WTC11 (cell line): Measurements from ENCODE around the gene GLT8D1. TPM values are rescaled to one million over a fixed set of nuclear protein-coding genes. Genes with fewer than 3 reads are reported as not detected.

Experiments used
- ATAC-seq: fragments of 200-7000 bp; cut with Tn5 transposase; 2 replicates; pipeline ENCODE4 v1.10.0; 2021; ENCODE audit warnings: mild to moderate bottlenecking, moderate library complexity
- CTCF ChIA-PET: fragments of 300-600 bp; sonication (Branson Sonifier 250); formaldehyde crosslinking; loops from one replicate; lab custom pipeline; 2021; ENCODE audit warnings: antibody characterized with exemption; lab: Charles Lee
- POLR2A ChIA-PET: fragments of 350-600 bp; sonication (Branson Sonifier 250); formaldehyde crosslinking; loops from one replicate; lab custom pipeline; 2021; ENCODE audit warnings: antibody characterized with exemption; lab: Charles Lee
- DNase-seq: peaks from one replicate; pipeline ENCODE4 v3.0.0; 2021; ENCODE audit warnings: low spot score
- H3K27ac Mint-ChIP-seq: 2 replicates; pipeline ENCODE4 v1.8.0; 2021; ENCODE audit warnings: mixed read lengths
- H3K27me3 Mint-ChIP-seq: 2 replicates; pipeline ENCODE4 v1.8.0; 2021; ENCODE audit warnings: low read depth, mild to moderate bottlenecking, moderate library complexity, mixed read lengths
- H3K36me3 Mint-ChIP-seq: 2 replicates; pipeline ENCODE4 v1.8.0; 2021; ENCODE audit warnings: mixed read lengths
- H3K4me1 Mint-ChIP-seq: 2 replicates; pipeline ENCODE4 v1.8.0; 2022; ENCODE audit warnings: mixed read lengths
- H3K4me3 Mint-ChIP-seq: 2 replicates; pipeline ENCODE4 v1.8.0; 2021; ENCODE audit warnings: mild to moderate bottlenecking, moderate library complexity, mixed read lengths
- H3K9me3 Mint-ChIP-seq: 2 replicates; pipeline ENCODE4 v1.8.0; 2021; ENCODE audit warnings: mixed read lengths
- CREB1 ChIP-seq: sonication (generic); formaldehyde crosslinking; IDR thresholded peaks from 2 replicates; pipeline ENCODE4 v1.8.0; 2023; ENCODE audit warnings: mild to moderate bottlenecking, missing genetic modification reagents
- CREM ChIP-seq: sonication (generic); formaldehyde crosslinking; IDR thresholded peaks from 2 replicates; pipeline ENCODE4 v1.8.1; 2022; ENCODE audit warnings: mild to moderate bottlenecking, missing genetic modification reagents, moderate library complexity
- ETV6 ChIP-seq: sonication (generic); formaldehyde crosslinking; IDR thresholded peaks from 2 replicates; pipeline ENCODE4 v1.8.1; 2022; ENCODE audit warnings: mild to moderate bottlenecking, missing genetic modification reagents
- FOXK1 ChIP-seq: sonication (generic); formaldehyde crosslinking; IDR thresholded peaks from 2 replicates; pipeline ENCODE4 v1.8.0; 2022; ENCODE audit warnings: mild to moderate bottlenecking, moderate library complexity, missing genetic modification reagents
- IRF2 ChIP-seq: sonication (generic); formaldehyde crosslinking; IDR thresholded peaks from 2 replicates; pipeline ENCODE4 v1.8.0; 2022; ENCODE audit warnings: low read depth, missing genetic modification reagents, borderline replicate concordance
- NFYB ChIP-seq: sonication (generic); formaldehyde crosslinking; conservative IDR thresholded peaks from 2 replicates; pipeline ENCODE4 v1.8.0; 2022; ENCODE audit warnings: low read depth, missing genetic modification reagents
- TEAD1 ChIP-seq: sonication (generic); formaldehyde crosslinking; IDR thresholded peaks from 2 replicates; pipeline ENCODE4 v1.8.0; 2022; ENCODE audit warnings: mild to moderate bottlenecking, missing genetic modification reagents
- ZNF232 ChIP-seq: sonication (generic); formaldehyde crosslinking; IDR thresholded peaks from 2 replicates; pipeline ENCODE4 v1.8.0; 2022; ENCODE audit warnings: mild to moderate bottlenecking, missing genetic modification reagents
- total RNA-seq: library from RNA; stranded (reverse); gene quantifications from 3 replicates; pipeline ENCODE4 v1.2.3, GENCODE V29; 2021
- TF ChIP-seq, protein P1 (sequence below): sonication (generic); formaldehyde crosslinking; IDR thresholded peaks from 2 replicates; pipeline ENCODE4 v1.8.0; 2022; ENCODE audit warnings: mild to moderate bottlenecking, missing genetic modification reagents
- TF ChIP-seq, protein P2 (sequence below): fragments of 250-450 bp; sonication (Bioruptor Pico); IDR thresholded peaks from 2 replicates; pipeline ENCODE4 v1.9.0; 2021; ENCODE audit warnings: mild to moderate bottlenecking
- TF ChIP-seq, protein P3 (sequence below): sonication (generic); formaldehyde crosslinking; IDR thresholded peaks from 2 replicates; pipeline ENCODE4 v1.8.0; 2022; ENCODE audit warnings: missing genetic modification reagents
- TF ChIP-seq, protein P4 (sequence below): sonication (generic); formaldehyde crosslinking; IDR thresholded peaks from 2 replicates; pipeline ENCODE4 v1.8.0; 2022; ENCODE audit warnings: mild to moderate bottlenecking, missing genetic modification reagents
- TF ChIP-seq, protein P5 (sequence below): sonication (generic); formaldehyde crosslinking; IDR thresholded peaks from 2 replicates; pipeline ENCODE4 v1.8.1; 2023; ENCODE audit warnings: mild to moderate bottlenecking, missing genetic modification reagents, moderate library complexity
- TF ChIP-seq, protein P6 (sequence below): sonication (generic); formaldehyde crosslinking; IDR thresholded peaks from 2 replicates; pipeline ENCODE4 v1.8.0; 2023; ENCODE audit warnings: mild to moderate bottlenecking, missing genetic modification reagents
- TF ChIP-seq, protein P7 (sequence below): sonication (generic); formaldehyde crosslinking; IDR thresholded peaks from 2 replicates; pipeline ENCODE4 v1.8.1; 2023; ENCODE audit warnings: mild to moderate bottlenecking, missing genetic modification reagents, moderate library complexity

The GLT8D1 gene
- total RNA-seq, 1 experiment from 2014 or later: 41.2 TPM

DNA sequence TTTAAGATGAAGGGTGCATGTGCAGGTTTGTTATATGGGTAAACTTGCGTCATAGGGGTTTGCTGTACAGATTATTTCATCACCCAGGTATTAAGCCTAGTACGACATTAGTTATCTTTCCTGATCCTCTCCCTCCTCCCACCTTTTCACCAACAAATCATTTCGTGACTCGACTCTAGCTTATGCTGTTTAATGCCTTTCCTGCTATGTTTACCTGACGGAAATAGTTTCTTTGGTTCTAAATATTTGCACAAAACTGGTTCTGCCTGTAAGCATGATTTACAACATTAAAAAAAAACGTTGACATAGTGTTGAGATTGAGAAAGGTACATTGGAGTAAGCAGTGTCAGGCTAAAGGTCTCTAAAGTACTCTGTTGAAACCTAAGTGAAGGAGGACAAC is 17.3 kb downstream of the GLT8D1 start:
- H3K4me1 Mint-ChIP-seq: peaks cover 25% of the 10 kb centered on the region
- peak overlapping the region; percentile 12; the same call in 1 of the 2 replicates for H3K4me3 Mint-ChIP-seq
- POLR2A ChIA-PET: no interaction called here
- CTCF ChIA-PET: interaction anchor here (0.6 kb wide), 1 partner anchor 218 kb away, joined by 3 read pairs; no protein-coding TSS in a partner anchor
- H3K36me3 Mint-ChIP-seq: peaks cover 72% of the 10 kb centered on the region
- ATAC-seq (no peak), DNase-seq (no peak)
- peak overlapping the region; percentile 78 for H3K27ac Mint-ChIP-seq
- no peak for TF ChIP-seq CREM (CRISPR knock-in tag)
- TF ChIP-seq, protein P1, sequence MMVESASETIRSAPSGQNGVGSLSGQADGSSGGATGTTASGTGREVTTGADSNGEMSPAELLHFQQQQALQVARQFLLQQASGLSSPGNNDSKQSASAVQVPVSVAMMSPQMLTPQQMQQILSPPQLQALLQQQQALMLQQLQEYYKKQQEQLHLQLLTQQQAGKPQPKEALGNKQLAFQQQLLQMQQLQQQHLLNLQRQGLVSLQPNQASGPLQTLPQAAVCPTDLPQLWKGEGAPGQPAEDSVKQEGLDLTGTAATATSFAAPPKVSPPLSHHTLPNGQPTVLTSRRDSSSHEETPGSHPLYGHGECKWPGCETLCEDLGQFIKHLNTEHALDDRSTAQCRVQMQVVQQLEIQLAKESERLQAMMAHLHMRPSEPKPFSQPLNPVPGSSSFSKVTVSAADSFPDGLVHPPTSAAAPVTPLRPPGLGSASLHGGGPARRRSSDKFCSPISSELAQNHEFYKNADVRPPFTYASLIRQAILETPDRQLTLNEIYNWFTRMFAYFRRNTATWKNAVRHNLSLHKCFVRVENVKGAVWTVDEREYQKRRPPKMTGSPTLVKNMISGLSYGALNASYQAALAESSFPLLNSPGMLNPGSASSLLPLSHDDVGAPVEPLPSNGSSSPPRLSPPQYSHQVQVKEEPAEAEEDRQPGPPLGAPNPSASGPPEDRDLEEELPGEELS (CRISPR knock-in tag): no peak
- no peaks in the 10 kb centered on the region; the same call in 1 of the 2 replicates for H3K27me3 Mint-ChIP-seq
- no peaks in the 10 kb centered on the region for H3K9me3 Mint-ChIP-seq

DNA sequence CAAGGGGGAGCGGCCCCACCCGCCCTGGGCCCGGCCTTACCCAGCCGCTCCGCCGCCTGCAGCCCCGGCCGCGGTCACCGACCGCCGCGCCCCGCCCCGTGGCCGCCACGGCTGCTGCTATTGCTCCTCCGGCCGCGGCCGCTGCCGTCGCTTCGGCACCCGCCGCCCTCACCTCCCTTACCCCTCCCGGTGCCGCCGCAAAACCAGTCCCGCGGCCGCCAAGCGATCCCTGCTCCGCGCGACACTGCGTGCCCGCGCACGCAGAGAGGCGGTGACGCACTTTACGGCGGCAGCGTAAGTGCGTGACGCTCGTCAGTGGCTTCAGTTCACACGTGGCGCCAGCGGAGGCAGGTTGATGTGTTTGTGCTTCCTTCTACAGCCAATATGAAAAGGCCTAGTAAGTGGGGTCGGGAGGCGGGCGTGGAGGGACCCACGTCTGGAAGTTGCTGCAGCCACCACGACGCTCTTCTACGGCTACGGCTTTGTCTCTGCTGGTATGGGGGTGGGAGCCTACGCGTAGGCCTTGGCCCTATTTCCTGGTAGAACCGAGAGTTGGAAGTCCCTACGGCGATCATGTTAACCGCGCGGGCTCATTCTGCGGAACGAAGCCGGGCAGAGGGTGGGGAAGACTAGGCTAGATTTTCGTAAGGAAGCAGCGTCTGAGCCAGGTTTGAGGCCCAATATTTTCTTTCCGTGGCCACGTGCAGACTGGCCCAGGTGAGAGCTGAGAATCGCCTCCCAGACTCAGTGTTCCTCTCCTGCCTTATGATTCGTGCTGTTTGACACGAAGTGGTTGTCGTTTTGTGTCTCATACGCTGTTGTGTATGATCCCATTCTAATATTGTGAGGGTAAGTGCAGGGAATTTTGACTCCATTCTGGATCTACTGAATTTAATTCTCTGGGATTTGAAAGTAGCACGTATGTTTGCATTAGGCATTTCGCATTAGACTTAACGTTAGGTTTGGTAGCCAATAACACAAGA is 19.6 kb downstream of the GLT8D1 start, which contains the start of the genes GNL3 and PBRM1:
TSS of gene GNL3 (plus strand) at position 324 of the 983 bp plus-strand sequence. CDS start at position 385, 61 bp downstream.
TSS of gene PBRM1 (minus strand) at position 205 of the 983 bp plus-strand sequence.
- Mint-ChIP-seq H3K27ac (peak within 1 kb of the TSS; percentile 99), H3K27me3 (no peaks in the 10 kb centered on the region; the same call in 1 of the 2 replicates), H3K4me1 (peaks cover 30% of the 10 kb centered on the region), H3K9me3 (no peaks in the 10 kb centered on the region), H3K4me3 (peak within 1 kb of the TSS; percentile 99), H3K36me3 (peaks cover 52% of the 10 kb centered on the region)
- POLR2A ChIA-PET: interaction anchor here (0.6 kb wide), 1 partner anchor 28 kb away, joined by 3 read pairs; no protein-coding TSS in a partner anchor
- peak; percentile 91 for DNase-seq
- peak; percentile 81 for ATAC-seq
- CTCF ChIA-PET: interaction anchor here (0.8 to 1.0 kb wide), 2 partner anchors 106 to 204 kb away, joined by 3 to 4 read pairs; no protein-coding TSS in a partner anchor
- TF ChIP-seq IRF2 (no peak), CREB1 (CRISPR knock-in tag) (0 out of 2 replicates have a peak, but pooled peaks have one; percentile 72), ZNF232 (CRISPR knock-in tag) (peak; percentile 77; the same call in 1 of the 2 replicates), ETV6 (peak; percentile 82), NFYB (CRISPR knock-in tag) (peak; percentile 24; the same call in 1 of the 2 replicates), FOXK1 (peak; percentile 97), TEAD1 (CRISPR knock-in tag) (peak; percentile 86)
- TF ChIP-seq, protein P2, sequence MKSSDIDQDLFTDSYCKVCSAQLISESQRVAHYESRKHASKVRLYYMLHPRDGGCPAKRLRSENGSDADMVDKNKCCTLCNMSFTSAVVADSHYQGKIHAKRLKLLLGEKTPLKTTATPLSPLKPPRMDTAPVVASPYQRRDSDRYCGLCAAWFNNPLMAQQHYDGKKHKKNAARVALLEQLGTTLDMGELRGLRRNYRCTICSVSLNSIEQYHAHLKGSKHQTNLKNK: no peak
- TF ChIP-seq, protein P3, sequence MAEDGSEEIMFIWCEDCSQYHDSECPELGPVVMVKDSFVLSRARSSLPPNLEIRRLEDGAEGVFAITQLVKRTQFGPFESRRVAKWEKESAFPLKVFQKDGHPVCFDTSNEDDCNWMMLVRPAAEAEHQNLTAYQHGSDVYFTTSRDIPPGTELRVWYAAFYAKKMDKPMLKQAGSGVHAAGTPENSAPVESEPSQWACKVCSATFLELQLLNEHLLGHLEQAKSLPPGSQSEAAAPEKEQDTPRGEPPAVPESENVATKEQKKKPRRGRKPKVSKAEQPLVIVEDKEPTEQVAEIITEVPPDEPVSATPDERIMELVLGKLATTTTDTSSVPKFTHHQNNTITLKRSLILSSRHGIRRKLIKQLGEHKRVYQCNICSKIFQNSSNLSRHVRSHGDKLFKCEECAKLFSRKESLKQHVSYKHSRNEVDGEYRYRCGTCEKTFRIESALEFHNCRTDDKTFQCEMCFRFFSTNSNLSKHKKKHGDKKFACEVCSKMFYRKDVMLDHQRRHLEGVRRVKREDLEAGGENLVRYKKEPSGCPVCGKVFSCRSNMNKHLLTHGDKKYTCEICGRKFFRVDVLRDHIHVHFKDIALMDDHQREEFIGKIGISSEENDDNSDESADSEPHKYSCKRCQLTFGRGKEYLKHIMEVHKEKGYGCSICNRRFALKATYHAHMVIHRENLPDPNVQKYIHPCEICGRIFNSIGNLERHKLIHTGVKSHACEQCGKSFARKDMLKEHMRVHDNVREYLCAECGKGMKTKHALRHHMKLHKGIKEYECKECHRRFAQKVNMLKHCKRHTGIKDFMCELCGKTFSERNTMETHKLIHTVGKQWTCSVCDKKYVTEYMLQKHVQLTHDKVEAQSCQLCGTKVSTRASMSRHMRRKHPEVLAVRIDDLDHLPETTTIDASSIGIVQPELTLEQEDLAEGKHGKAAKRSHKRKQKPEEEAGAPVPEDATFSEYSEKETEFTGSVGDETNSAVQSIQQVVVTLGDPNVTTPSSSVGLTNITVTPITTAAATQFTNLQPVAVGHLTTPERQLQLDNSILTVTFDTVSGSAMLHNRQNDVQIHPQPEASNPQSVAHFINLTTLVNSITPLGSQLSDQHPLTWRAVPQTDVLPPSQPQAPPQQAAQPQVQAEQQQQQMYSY: no peak
- TF ChIP-seq, protein P1 (CRISPR knock-in tag): peak; percentile 47; the same call in 1 of the 2 replicates
- TF ChIP-seq, protein P4, sequence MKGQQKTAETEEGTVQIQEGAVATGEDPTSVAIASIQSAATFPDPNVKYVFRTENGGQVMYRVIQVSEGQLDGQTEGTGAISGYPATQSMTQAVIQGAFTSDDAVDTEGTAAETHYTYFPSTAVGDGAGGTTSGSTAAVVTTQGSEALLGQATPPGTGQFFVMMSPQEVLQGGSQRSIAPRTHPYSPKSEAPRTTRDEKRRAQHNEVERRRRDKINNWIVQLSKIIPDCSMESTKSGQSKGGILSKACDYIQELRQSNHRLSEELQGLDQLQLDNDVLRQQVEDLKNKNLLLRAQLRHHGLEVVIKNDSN (CRISPR knock-in tag): peak; percentile 77
- TF ChIP-seq, protein P5, sequence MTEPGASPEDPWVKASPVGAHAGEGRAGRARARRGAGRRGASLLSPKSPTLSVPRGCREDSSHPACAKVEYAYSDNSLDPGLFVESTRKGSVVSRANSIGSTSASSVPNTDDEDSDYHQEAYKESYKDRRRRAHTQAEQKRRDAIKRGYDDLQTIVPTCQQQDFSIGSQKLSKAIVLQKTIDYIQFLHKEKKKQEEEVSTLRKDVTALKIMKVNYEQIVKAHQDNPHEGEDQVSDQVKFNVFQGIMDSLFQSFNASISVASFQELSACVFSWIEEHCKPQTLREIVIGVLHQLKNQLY: peak; percentile 31; the same call in 1 of the 2 replicates
- TF ChIP-seq, protein P6, sequence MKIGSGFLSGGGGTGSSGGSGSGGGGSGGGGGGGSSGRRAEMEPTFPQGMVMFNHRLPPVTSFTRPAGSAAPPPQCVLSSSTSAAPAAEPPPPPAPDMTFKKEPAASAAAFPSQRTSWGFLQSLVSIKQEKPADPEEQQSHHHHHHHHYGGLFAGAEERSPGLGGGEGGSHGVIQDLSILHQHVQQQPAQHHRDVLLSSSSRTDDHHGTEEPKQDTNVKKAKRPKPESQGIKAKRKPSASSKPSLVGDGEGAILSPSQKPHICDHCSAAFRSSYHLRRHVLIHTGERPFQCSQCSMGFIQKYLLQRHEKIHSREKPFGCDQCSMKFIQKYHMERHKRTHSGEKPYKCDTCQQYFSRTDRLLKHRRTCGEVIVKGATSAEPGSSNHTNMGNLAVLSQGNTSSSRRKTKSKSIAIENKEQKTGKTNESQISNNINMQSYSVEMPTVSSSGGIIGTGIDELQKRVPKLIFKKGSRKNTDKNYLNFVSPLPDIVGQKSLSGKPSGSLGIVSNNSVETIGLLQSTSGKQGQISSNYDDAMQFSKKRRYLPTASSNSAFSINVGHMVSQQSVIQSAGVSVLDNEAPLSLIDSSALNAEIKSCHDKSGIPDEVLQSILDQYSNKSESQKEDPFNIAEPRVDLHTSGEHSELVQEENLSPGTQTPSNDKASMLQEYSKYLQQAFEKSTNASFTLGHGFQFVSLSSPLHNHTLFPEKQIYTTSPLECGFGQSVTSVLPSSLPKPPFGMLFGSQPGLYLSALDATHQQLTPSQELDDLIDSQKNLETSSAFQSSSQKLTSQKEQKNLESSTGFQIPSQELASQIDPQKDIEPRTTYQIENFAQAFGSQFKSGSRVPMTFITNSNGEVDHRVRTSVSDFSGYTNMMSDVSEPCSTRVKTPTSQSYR (CRISPR knock-in tag): 0 out of 2 replicates have a peak, but pooled peaks have one; percentile 41
- TF ChIP-seq, protein P7, sequence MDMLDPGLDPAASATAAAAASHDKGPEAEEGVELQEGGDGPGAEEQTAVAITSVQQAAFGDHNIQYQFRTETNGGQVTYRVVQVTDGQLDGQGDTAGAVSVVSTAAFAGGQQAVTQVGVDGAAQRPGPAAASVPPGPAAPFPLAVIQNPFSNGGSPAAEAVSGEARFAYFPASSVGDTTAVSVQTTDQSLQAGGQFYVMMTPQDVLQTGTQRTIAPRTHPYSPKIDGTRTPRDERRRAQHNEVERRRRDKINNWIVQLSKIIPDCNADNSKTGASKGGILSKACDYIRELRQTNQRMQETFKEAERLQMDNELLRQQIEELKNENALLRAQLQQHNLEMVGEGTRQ: peak; percentile 75
